Duodenal mucosa (tissue), 2 donors: Measurements from ENCODE around the gene PIP5K1B.

Source experiments
- H3K27ac ChIP-seq: one replicate; pipeline ENCODE4 v1.7.0; 2013; ENCODE audit warnings: low read depth, low read length
- H3K27me3 ChIP-seq, 2 donors: one replicate each; pipeline ENCODE4 v1.7.0; 2013; ENCODE audit warnings: low read length in 2 of 2, control low read depth in 1 of 2; ENCODE audit not compliant: insufficient read depth in 2 of 2, control insufficient read depth in 1 of 2
- H3K36me3 ChIP-seq, 2 donors: one replicate each; pipeline ENCODE4 v1.7.0; 2013; ENCODE audit warnings: low read length in 2 of 2, control low read depth in 1 of 2; ENCODE audit not compliant: insufficient read depth in 2 of 2, control insufficient read depth in 1 of 2
- H3K4me1 ChIP-seq, 2 donors: one replicate each; pipeline ENCODE4 v1.7.0; 2013; ENCODE audit warnings: low read length in 2 of 2, control low read depth in 1 of 2; ENCODE audit not compliant: insufficient read depth in 2 of 2, control insufficient read depth in 1 of 2
- H3K4me3 ChIP-seq, 2 donors: one replicate each; pipeline ENCODE4 v1.7.0; 2013; ENCODE audit warnings: low read length in 2 of 2, low read depth in 1 of 2
- H3K9ac ChIP-seq, 2 donors: one replicate each; pipeline ENCODE4 v1.7.0; 2013; ENCODE audit warnings: low read length in 2 of 2, low read depth in 1 of 2
- H3K9me3 ChIP-seq, 2 donors: one replicate each; pipeline ENCODE4 v1.7.0; 2013; ENCODE audit warnings: low read length in 2 of 2, control low read depth in 1 of 2; ENCODE audit not compliant: control insufficient read depth in 1 of 2

The PIP5K1B gene

GRCh38 chr9:68760674-68761333 is 55.8 kb downstream of the PIP5K1B start:
- Histone ChIP-seq H3K27ac (no peak overlapping the region), H3K4me1 (peaks cover 0 to 1% of the 10 kb centered on the region in 2 donors)

GRCh38 chr9:68762570-68762969 is 57.5 kb downstream of the PIP5K1B start:
- Histone ChIP-seq H3K4me1 (no peaks in the 10 kb centered on the region), H3K36me3 (no peaks in the 10 kb centered on the region), H3K9ac (no peak overlapping the region), H3K27me3 (no peaks in the 10 kb centered on the region), H3K9me3 (peaks cover 0 to 10% of the 10 kb centered on the region in 2 donors), H3K4me3 (no peak overlapping the region), H3K27ac (no peak overlapping the region)

More at GRCh38 chr9:68760674-68761333, 55.8 kb downstream of the PIP5K1B start:
- Histone ChIP-seq H3K36me3 (no peaks in the 10 kb centered on the region), H3K9ac (no peak overlapping the region), H3K27me3 (no peaks in the 10 kb centered on the region), H3K9me3 (peaks cover 0 to 10% of the 10 kb centered on the region in 2 donors), H3K4me3 (no peak overlapping the region)

- Histone ChIP-seq H3K27me3 (no peaks in the 10 kb centered on the region), H3K36me3 (no peaks in the 10 kb centered on the region), H3K9ac (no peak overlapping the region), H3K4me3 (no peak overlapping the region), H3K27ac (no peak overlapping the region), H3K4me1 (no peaks in the 10 kb centered on the region), H3K9me3 (peaks cover 0 to 10% of the 10 kb centered on the region in 2 donors)
Measured at GRCh38 chr9:68763104-68763503, 58.1 kb downstream of the PIP5K1B start.

GRCh38 chr9:68768619-68769018 is 63.6 kb downstream of the PIP5K1B start:
- H3K4me1 ChIP-seq, result no peaks in the 10 kb centered on the region
- no peaks in the 10 kb centered on the region for H3K36me3 ChIP-seq
- H3K4me3 ChIP-seq, result no peak overlapping the region
- no peaks in the 10 kb centered on the region for H3K9me3 ChIP-seq
- H3K9ac ChIP-seq, result no peak overlapping the region
- H3K27me3 ChIP-seq, result no peaks in the 10 kb centered on the region
- no peak overlapping the region for H3K27ac ChIP-seq

GRCh38 chr9:68769852-68770251 is 64.8 kb downstream of the PIP5K1B start:
- H3K9ac ChIP-seq, result no peak overlapping the region
- no peaks in the 10 kb centered on the region for H3K27me3 ChIP-seq
- H3K4me1 ChIP-seq, result no peaks in the 10 kb centered on the region
- H3K4me3 ChIP-seq, result no peak overlapping the region
- H3K9me3 ChIP-seq, result no peaks in the 10 kb centered on the region
- H3K36me3 ChIP-seq, result no peaks in the 10 kb centered on the region
- H3K27ac ChIP-seq, result no peak overlapping the region

- H3K9me3 ChIP-seq, result no peaks in the 10 kb centered on the region
- no peak overlapping the region for H3K27ac ChIP-seq
- no peaks in the 10 kb centered on the region for H3K36me3 ChIP-seq
- no peaks in the 10 kb centered on the region for H3K4me1 ChIP-seq
- no peak overlapping the region for H3K4me3 ChIP-seq
- H3K9ac ChIP-seq, result no peak overlapping the region
- no peaks in the 10 kb centered on the region for H3K27me3 ChIP-seq
Measured at GRCh38 chr9:68771376-68771775, 66.3 kb downstream of the PIP5K1B start.

- no peaks in the 10 kb centered on the region for H3K36me3 ChIP-seq
- peaks cover 8 to 17% of the 10 kb centered on the region in 2 donors for H3K4me1 ChIP-seq
- no peak overlapping the region for H3K4me3 ChIP-seq
- H3K27ac ChIP-seq, result no peak overlapping the region
- H3K9me3 ChIP-seq, result no peaks in the 10 kb centered on the region
- no peaks in the 10 kb centered on the region for H3K27me3 ChIP-seq
- no peak overlapping the region for H3K9ac ChIP-seq
Measured at GRCh38 chr9:68775003-68775730, 70.1 kb downstream of the PIP5K1B start.

GRCh38 chr9:68777070-68777763 is 72.2 kb downstream of the PIP5K1B start:
- H3K27ac ChIP-seq, result no peak overlapping the region
- peaks cover 27 to 29% of the 10 kb centered on the region in 2 donors for H3K4me1 ChIP-seq

GRCh38 chr9:68778635-68779034 is 73.6 kb downstream of the PIP5K1B start:
- Histone ChIP-seq H3K27ac (no peak overlapping the region), H3K9ac (peak overlapping the region in 1 of 2 donors; percentile 88)

More at GRCh38 chr9:68777070-68777763, 72.2 kb downstream of the PIP5K1B start:
- Histone ChIP-seq H3K4me3 (no peak overlapping the region), H3K9me3 (no peaks in the 10 kb centered on the region), H3K27me3 (no peaks in the 10 kb centered on the region), H3K36me3 (no peaks in the 10 kb centered on the region), H3K9ac (no peak overlapping the region)

More at GRCh38 chr9:68778635-68779034, 73.6 kb downstream of the PIP5K1B start:
- Histone ChIP-seq H3K4me1 (peaks cover 40 to 43% of the 10 kb centered on the region in 2 donors), H3K4me3 (no peak overlapping the region), H3K27me3 (no peaks in the 10 kb centered on the region), H3K36me3 (no peaks in the 10 kb centered on the region), H3K9me3 (no peaks in the 10 kb centered on the region)
